Karpas-422 (cell line): ENCODE results near the gene XRN1. TPM values are rescaled to one million over a fixed set of nuclear protein-coding genes. Genes with fewer than 3 reads are reported as not detected.
"Not testable (repeated sequence)": the region's sequence is repeated elsewhere in the genome, so short reads cannot be mapped to it uniquely, and the experiment has no call there.

ENCODE experiments used
- DNase-seq: peaks from one replicate; pipeline ENCODE4 v3.0.0-alpha.2; 2015
- H2AFZ ChIP-seq: fragments of 200-600 bp; sonication (generic); 2 replicates; pipeline ENCODE4 v1.6.1; 2014; ENCODE audit warnings: antibody characterized with exemption, low read length, mixed read lengths
- H3K27ac ChIP-seq: fragments of 200-600 bp; sonication (generic); 2 replicates; pipeline ENCODE4 v1.5.1; 2014; ENCODE audit warnings: mild to moderate bottlenecking, low read length, moderate library complexity
- H3K27me3 ChIP-seq: fragments of 200-600 bp; sonication (generic); 2 replicates; pipeline ENCODE4 v1.6.1; 2014; ENCODE audit warnings: low read length, mixed read lengths
- H3K36me3 ChIP-seq: fragments of 200-600 bp; sonication (generic); 2 replicates; pipeline ENCODE4 v1.6.1; 2014; ENCODE audit warnings: low read length, mixed read lengths; ENCODE audit not compliant: insufficient read depth
- H3K4me1 ChIP-seq: fragments of 200-600 bp; sonication (generic); 2 replicates; pipeline ENCODE4 v1.6.1; 2014; ENCODE audit warnings: mild to moderate bottlenecking, low read length, mixed read lengths
- H3K4me2 ChIP-seq: fragments of 200-600 bp; sonication (generic); 2 replicates; pipeline ENCODE4 v1.6.1; 2014; ENCODE audit warnings: low read length, low read depth, mild to moderate bottlenecking; ENCODE audit not compliant: poor library complexity, severe bottlenecking
- H3K4me3 ChIP-seq: fragments of 200-600 bp; sonication (generic); 2 replicates; pipeline ENCODE4 v1.5.1; 2014; ENCODE audit warnings: mild to moderate bottlenecking, antibody characterized with exemption, low read length, mixed read lengths
- H3K79me2 ChIP-seq: fragments of 200-600 bp; sonication (generic); 2 replicates; pipeline ENCODE4 v1.6.1; 2014; ENCODE audit warnings: mild to moderate bottlenecking, low read length, mixed read lengths
- H3K9ac ChIP-seq: fragments of 200-600 bp; sonication (generic); 2 replicates; pipeline ENCODE4 v1.6.0; 2014; ENCODE audit warnings: low read length
- H3K9me2 ChIP-seq: fragments of 200-600 bp; sonication (generic), shearing (Covaris generic); replicated peaks from 2 replicates; pipeline ENCODE4 v1.6.0; 2014; ENCODE audit warnings: mild to moderate bottlenecking, low read length, moderate library complexity; ENCODE audit not compliant: insufficient read depth
- H3K9me3 ChIP-seq: fragments of 300-700, 200-600 bp; sonication (generic); 2 replicates; pipeline ENCODE4 v1.6.1; 2014; ENCODE audit warnings: low read length, mixed read lengths
- H4K20me1 ChIP-seq: fragments of 200-600 bp; sonication (generic); 2 replicates; pipeline ENCODE4 v1.6.1; 2014; ENCODE audit warnings: mild to moderate bottlenecking, antibody characterized with exemption, low read length, low read depth; ENCODE audit not compliant: insufficient read depth
- total RNA-seq: library from RNA; depleted of rRNA; stranded (reverse); fragments of >200 nt; shearing (Covaris generic); gene quantifications from 2 replicates; pipeline ENCODE4 v1.2.3, GENCODE V29; 2014; ENCODE audit warnings: low replicate concordance

The XRN1 gene
- total RNA-seq, 1 experiment from 2014 or later = 62.2 TPM

DNA sequence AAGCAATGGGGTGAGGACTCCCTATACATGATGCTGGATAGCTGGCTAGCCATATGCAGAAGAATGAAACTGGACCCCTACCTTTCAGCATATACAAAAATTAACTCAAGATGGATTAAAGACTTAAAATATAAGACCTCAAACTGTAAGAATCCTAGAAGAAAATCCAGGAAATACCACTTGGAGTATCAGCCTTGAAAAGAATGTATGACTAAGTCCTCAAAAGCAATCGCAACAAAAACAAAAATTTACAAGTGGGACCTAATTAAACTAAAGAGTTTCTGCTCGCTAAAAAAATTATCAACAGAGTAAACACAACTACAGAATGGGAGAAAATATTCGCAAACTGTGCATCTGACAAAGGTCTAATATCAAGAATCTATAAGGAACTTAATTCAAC lies 94.3 kb downstream of the XRN1 start:
- Histone ChIP-seq H3K27me3 (no peaks in the 10 kb centered on the region), H4K20me1 (no peaks in the 10 kb centered on the region), H3K4me1 (no peaks in the 10 kb centered on the region), H3K36me3 (peaks cover 34% of the 10 kb centered on the region), H3K9me2 (no peaks in the 10 kb centered on the region), H3K4me2 (no peak overlapping the region), H3K9me3 (no peaks in the 10 kb centered on the region), H3K27ac (no peak overlapping the region), H3K9ac (no peak overlapping the region), H2AFZ (no peak overlapping the region), H3K79me2 (no peaks in the 10 kb centered on the region), H3K4me3 (no peak overlapping the region)
- no peak for DNase-seq

DNA sequence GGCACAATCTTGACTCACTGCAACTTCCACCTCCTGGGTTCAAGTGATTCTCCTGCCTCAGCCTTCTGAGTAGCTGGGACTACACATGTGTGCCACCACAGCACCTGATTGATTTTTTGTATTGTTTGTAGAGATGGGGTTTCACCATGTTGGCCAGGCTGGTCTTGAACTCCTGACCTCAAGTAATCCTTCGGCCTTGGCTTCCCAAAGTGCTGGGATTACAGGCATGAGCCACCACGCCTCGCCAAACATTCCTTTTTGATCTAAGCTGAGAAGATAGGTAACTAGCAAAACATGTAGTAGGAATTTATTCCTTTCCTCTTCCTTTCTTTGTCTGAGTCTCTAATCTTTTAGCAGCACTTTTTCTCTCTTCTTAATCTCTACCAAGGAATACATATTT lies 95.1 kb downstream of the XRN1 start:
- H2AFZ ChIP-seq, H3K9me3 ChIP-seq, H3K27ac ChIP-seq, H3K4me1 ChIP-seq, H3K79me2 ChIP-seq, H3K9me2 ChIP-seq, H4K20me1 ChIP-seq, DNase-seq, H3K9ac ChIP-seq, H3K4me2 ChIP-seq, H3K4me3 ChIP-seq, H3K27me3 ChIP-seq: not testable (repeated sequence)
- H3K36me3 ChIP-seq = peaks cover 29% of the 10 kb centered on the region

DNA sequence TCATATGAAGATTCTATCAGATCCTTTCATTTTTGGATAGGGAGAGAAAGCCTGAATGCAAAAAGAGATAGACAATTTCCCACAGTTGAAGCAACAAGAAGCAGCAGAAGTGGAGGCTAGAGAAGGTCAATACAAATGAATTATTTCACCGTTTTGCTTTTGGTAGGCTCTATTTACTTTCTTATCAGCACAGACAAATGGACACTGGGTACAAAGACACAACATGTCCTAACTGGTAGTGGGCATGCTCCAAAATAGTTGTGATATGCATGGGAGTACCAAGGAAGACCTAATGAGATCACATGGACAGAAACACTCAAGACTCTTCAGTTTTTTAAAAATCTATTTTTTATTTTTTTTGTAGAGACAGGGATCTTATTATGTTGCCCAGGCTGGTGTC lies 99.4 kb downstream of the XRN1 start:
- no peak for DNase-seq
- H3K27me3 ChIP-seq = no peaks in the 10 kb centered on the region
- no peaks in the 10 kb centered on the region for H3K79me2 ChIP-seq
- no peak overlapping the region for H3K27ac ChIP-seq
- H4K20me1 ChIP-seq = no peaks in the 10 kb centered on the region
- H3K9ac ChIP-seq = no peak overlapping the region
- H3K4me1 ChIP-seq = no peaks in the 10 kb centered on the region
- no peak overlapping the region for H3K4me2 ChIP-seq
- H3K36me3 ChIP-seq = peaks cover 16% of the 10 kb centered on the region; the same call in 1 of the 2 replicates
- no peaks in the 10 kb centered on the region for H3K9me2 ChIP-seq
- no peak overlapping the region for H2AFZ ChIP-seq
- no peaks in the 10 kb centered on the region for H3K9me3 ChIP-seq
- no peak overlapping the region for H3K4me3 ChIP-seq

DNA sequence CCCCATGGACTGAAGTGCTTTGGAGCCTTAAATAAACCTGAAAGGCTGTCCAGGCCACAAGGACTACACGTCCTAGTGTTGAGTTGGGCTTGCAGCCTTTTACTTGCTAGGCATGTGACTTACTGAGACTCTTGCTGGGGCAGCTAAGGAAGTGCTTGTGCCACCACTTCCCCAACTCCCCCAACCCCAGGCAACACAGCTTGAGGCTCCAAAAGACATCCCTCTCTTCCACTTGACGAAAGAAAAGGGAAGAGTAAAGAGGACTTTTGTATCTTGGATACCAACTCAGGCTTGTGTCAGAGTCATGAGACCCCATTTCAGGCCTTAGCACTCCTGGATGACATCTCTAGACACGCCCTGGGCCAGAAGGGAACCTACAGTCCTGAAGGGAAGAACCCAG lies 109.8 kb downstream of the XRN1 start:
- Histone ChIP-seq H3K4me1 (no peaks in the 10 kb centered on the region), H3K27ac (no peak overlapping the region), H3K4me2 (no peak overlapping the region), H3K4me3 (no peak overlapping the region), H3K9me2 (no peaks in the 10 kb centered on the region), H3K79me2 (no peaks in the 10 kb centered on the region; the same call in 1 of the 2 replicates), H3K9me3 (peaks cover 4% of the 10 kb centered on the region; the same call in 1 of the 2 replicates), H4K20me1 (no peaks in the 10 kb centered on the region), H2AFZ (no peak overlapping the region), H3K9ac (no peak overlapping the region), H3K36me3 (peaks cover 16% of the 10 kb centered on the region), H3K27me3 (no peaks in the 10 kb centered on the region)
- no peak for DNase-seq

DNA sequence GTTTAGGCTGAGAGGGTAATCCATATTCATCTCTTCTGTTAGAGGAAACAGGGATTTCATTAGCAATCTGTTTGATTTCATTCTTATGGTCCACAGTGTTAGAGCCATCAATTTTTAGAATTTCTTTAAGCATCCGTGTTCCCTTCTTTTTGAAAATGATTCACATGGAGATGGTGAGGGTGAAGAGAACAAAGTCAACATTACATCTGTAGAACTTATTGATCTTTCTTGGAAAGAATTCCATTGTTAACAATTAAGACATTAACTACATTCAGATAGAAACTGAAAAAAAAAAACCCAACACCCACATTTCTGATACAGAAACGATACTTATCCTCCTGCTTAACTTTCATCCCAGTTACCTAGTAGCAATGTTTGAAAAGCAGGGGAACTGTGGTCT lies 115.4 kb downstream of the XRN1 start:
- no peaks in the 10 kb centered on the region for H4K20me1 ChIP-seq
- no peaks in the 10 kb centered on the region for H3K4me1 ChIP-seq
- H3K79me2 ChIP-seq = no peaks in the 10 kb centered on the region
- H3K4me2 ChIP-seq = no peak overlapping the region
- DNase-seq = no peak
- no peak overlapping the region for H3K9ac ChIP-seq
- H3K9me2 ChIP-seq = no peaks in the 10 kb centered on the region
- no peaks in the 10 kb centered on the region for H3K9me3 ChIP-seq
- H3K27me3 ChIP-seq = no peaks in the 10 kb centered on the region
- no peak overlapping the region for H3K4me3 ChIP-seq
- H3K27ac ChIP-seq = no peak overlapping the region
- H3K36me3 ChIP-seq = peaks cover 35% of the 10 kb centered on the region
- H2AFZ ChIP-seq = no peak overlapping the region

DNA sequence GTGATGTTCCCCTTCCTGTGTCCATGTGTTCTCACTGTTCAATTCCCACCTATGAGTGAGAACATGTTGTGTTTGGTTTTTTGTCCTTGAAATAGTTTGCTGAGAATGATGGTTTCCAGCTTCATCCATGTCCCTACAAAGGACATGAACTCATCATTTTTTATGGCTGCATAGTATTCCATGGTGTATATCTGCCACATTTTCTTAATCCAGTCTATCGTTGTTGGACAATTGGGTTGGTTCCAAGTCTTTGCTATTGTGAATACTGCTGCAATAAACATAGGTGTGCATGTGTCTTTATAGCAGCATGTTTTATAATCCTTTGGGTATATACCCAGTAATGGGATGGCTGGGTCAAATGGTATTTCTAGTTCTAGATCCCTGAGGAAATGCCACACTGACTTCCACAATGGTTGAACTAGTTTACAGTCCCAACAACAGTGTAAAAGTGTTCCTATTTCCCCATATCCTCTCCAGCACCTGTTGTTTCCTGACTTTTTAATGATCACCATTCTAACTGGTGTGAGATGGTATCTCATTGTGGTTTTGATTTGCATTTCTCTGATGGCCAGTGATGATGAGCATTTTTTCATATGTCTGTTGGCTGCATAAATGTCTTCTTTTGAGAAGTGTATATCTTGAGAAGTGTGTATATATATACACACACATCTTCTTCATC lies 123.4 kb downstream of the XRN1 start:
- not testable (repeated sequence) for H3K79me2 ChIP-seq, DNase-seq, H3K4me2 ChIP-seq, H3K9me2 ChIP-seq, H3K27me3 ChIP-seq, H2AFZ ChIP-seq, H3K4me1 ChIP-seq, H3K4me3 ChIP-seq, H4K20me1 ChIP-seq, H3K9ac ChIP-seq, H3K27ac ChIP-seq, H3K9me3 ChIP-seq
- peaks cover 18% of the 10 kb centered on the region for H3K36me3 ChIP-seq

DNA sequence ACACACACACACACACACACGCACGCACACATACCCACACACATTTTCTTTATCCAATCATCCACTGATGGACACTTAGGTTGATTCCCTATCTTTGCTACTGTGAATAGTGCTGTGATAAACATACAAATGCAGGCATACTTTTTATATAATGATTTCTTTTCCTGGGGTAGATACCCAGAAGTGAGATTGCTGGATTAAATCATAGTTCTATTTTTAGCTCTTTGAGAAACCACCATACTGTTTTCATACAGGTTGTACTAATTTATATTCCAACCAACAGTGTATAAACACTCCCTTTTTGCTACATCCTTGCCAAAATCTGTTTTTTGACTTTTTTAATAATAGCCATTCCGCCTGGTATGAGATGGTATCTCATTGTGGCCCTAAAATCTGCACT lies 127.9 kb downstream of the XRN1 start:
- Histone ChIP-seq H3K9me2 (0 out of 2 replicates have a peak, but pooled peaks cover 3% of the 10 kb centered on the region), H2AFZ (no peak overlapping the region), H4K20me1 (no peaks in the 10 kb centered on the region), H3K9me3 (no peaks in the 10 kb centered on the region; the same call in 1 of the 2 replicates), H3K27ac (no peak overlapping the region), H3K79me2 (no peaks in the 10 kb centered on the region), H3K4me3 (no peak overlapping the region), H3K27me3 (no peaks in the 10 kb centered on the region), H3K4me1 (no peaks in the 10 kb centered on the region), H3K9ac (no peak overlapping the region), H3K4me2 (no peak overlapping the region), H3K36me3 (peaks cover 2% of the 10 kb centered on the region; the same call in 1 of the 2 replicates)
- no peak for DNase-seq

DNA sequence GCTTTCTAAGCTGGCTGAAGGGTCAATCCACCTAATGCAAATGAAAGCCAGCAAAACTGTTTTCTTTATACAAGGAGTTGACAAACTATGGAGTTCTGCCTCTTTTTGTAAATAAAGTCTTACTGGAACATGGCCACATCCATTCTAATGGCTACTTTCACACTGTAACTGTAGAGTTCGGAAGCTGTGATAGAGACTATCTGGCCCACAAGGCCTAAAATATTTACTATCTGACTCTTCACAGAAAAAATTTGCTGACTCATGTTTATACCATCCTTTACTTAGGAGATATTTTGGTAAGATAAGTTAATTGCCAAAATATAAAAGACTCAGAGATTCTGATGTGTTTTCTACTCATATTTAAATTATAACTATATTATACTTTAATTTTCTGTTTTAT lies 128.7 kb downstream of the XRN1 start:
- no peaks in the 10 kb centered on the region for H4K20me1 ChIP-seq
- H3K9me2 ChIP-seq = 0 out of 2 replicates have a peak, but pooled peaks cover 3% of the 10 kb centered on the region
- no peaks in the 10 kb centered on the region for H3K79me2 ChIP-seq
- H3K4me2 ChIP-seq = no peak overlapping the region
- H3K27me3 ChIP-seq = no peaks in the 10 kb centered on the region
- no peak overlapping the region for H2AFZ ChIP-seq
- no peak overlapping the region for H3K4me3 ChIP-seq
- H3K27ac ChIP-seq = no peak overlapping the region
- H3K36me3 ChIP-seq = no peaks in the 10 kb centered on the region
- H3K4me1 ChIP-seq = no peaks in the 10 kb centered on the region
- H3K9me3 ChIP-seq = no peaks in the 10 kb centered on the region
- H3K9ac ChIP-seq = no peak overlapping the region
- no peak for DNase-seq
